ENCODE measurements around the gene SPON2.

The SPON2 gene

GRCh38 chr4:1176398-1177273 is 4.3 kb upstream of the SPON2 start:
- in situ Hi-C loops (cut with MboI; ENCODE audit: low pct_unique_long_range_greater_than_20kb, low sequenced_read_pairs) = no loop called here
- no peak for DNase-seq

DNA sequence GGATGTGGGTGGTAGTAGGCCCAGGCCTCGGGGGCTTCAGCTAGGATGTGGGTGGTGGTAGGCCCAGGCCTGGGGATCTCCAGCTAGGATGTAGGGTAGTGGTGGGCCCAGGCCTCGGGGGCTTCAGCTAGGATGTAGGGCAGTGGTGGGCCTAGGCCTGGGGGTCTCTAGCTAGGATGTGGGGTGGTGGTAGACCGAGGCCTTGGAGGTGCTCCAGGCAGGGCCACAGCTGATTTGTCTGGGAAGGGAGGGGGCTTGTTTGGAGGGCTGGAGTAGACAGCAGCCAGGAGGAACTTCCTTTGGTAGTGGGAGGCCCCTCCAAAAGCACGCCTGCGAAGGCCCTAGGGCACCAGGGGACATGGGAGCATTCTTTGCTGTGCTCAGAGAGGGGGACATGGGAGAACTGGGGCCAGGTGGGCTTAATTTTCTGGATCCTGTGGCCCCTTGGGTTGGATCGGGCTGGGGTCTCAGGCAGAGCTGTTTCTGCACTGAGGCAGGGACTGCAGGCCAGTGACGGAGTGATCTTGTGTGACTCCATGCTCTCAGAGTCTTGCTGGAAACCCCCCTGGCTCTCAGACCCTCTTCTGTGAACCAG is 3.3 kb upstream of the SPON2 start:
- no peak for DNase-seq
- in situ Hi-C loops (cut with MboI; ENCODE audit: low pct_unique_long_range_greater_than_20kb, low sequenced_read_pairs) = no loop called here

- in situ Hi-C loops (cut with MboI; ENCODE audit: low pct_unique_long_range_greater_than_20kb, low sequenced_read_pairs) = no loop called here
Measured at GRCh38 chr4:1174941-1175634, 2.7 kb upstream of the SPON2 start.

GRCh38 chr4:1172971-1173757 is 781 bp upstream of the SPON2 start:
- DNase-seq = no peak
- in situ Hi-C loops (cut with MboI; ENCODE audit: low pct_unique_long_range_greater_than_20kb, low sequenced_read_pairs) = no loop called here

More at GRCh38 chr4:1174941-1175634, 2.7 kb upstream of the SPON2 start:
- DNase-seq = no peak

- DNase-seq = no peak
- in situ Hi-C loops (cut with MboI; ENCODE audit: low pct_unique_long_range_greater_than_20kb, low sequenced_read_pairs) = no loop called here
Measured at GRCh38 chr4:1171311-1172227, 814 bp downstream of the SPON2 start.

- in situ Hi-C loops (cut with MboI; ENCODE audit: low pct_unique_long_range_greater_than_20kb, low sequenced_read_pairs) = no loop called here
Measured at GRCh38 chr4:1170976-1171310, 1.4 kb downstream of the SPON2 start.

GRCh38 chr4:1170156-1170975 is 2.0 kb downstream of the SPON2 start:
- in situ Hi-C loops (cut with MboI; ENCODE audit: low pct_unique_long_range_greater_than_20kb, low sequenced_read_pairs) = no loop called here
- no peak for DNase-seq

More at GRCh38 chr4:1170976-1171310, 1.4 kb downstream of the SPON2 start:
- no peak for DNase-seq

GRCh38 chr4:1169691-1170096 is 2.7 kb downstream of the SPON2 start:
- DNase-seq = no peak
- in situ Hi-C loops (cut with MboI; ENCODE audit: low pct_unique_long_range_greater_than_20kb, low sequenced_read_pairs) = no loop called here

GRCh38 chr4:1169171-1169671 is 3.2 kb downstream of the SPON2 start:
- no peak for DNase-seq
- in situ Hi-C loops (cut with MboI; ENCODE audit: low pct_unique_long_range_greater_than_20kb, low sequenced_read_pairs) = no loop called here

- in situ Hi-C loops (cut with MboI; ENCODE audit: low pct_unique_long_range_greater_than_20kb, low sequenced_read_pairs) = no loop called here
- DNase-seq = no peak
Measured at GRCh38 chr4:1168191-1169101, 3.9 kb downstream of the SPON2 start.

GRCh38 chr4:1167244-1167949 is 5.0 kb downstream of the SPON2 start:
- DNase-seq = peak; percentile 61
- in situ Hi-C loops (cut with MboI; ENCODE audit: low pct_unique_long_range_greater_than_20kb, low sequenced_read_pairs) = no loop called here

- in situ Hi-C loops (cut with MboI; ENCODE audit: low pct_unique_long_range_greater_than_20kb, low sequenced_read_pairs) = no loop called here
- DNase-seq = no peak
Measured at GRCh38 chr4:1166509-1167243, 5.7 kb downstream of the SPON2 start.

DNA sequence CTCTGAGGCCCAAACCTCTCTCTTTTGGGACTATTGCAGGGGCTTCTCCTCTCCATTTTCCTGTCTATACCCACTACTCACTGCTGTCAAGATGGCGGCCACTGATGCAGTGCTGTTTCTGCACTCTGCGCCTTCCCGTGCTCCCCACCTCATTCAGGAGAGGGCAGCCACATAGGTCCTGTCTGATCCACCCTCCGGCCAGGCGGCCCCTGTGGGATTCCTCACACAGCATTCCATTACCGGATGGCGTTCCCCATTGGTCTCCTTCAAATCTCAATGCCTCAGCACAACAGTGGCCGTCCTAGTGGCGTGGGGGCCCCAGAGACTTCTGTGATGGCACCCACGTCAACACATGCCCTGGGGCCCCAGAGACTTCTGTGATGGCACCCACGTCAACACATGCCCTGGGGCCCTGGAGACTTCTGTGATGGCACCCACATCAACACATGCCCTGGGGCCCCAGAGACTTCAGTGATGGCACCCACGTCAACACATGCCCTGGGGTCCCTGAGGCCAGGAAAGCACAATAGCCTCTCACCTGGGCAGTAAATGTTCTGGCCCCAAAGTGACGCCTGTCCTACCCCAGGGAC is 7.3 kb downstream of the SPON2 start:
- DNase-seq = no peak
- in situ Hi-C loops (cut with MboI; ENCODE audit: low pct_unique_long_range_greater_than_20kb, low sequenced_read_pairs) = no loop called here

- in situ Hi-C loops (cut with MboI; ENCODE audit: low pct_unique_long_range_greater_than_20kb, low sequenced_read_pairs) = no loop called here
- DNase-seq = no peak
Measured at GRCh38 chr4:1164444-1164843, 7.9 kb downstream of the SPON2 start.

DNA sequence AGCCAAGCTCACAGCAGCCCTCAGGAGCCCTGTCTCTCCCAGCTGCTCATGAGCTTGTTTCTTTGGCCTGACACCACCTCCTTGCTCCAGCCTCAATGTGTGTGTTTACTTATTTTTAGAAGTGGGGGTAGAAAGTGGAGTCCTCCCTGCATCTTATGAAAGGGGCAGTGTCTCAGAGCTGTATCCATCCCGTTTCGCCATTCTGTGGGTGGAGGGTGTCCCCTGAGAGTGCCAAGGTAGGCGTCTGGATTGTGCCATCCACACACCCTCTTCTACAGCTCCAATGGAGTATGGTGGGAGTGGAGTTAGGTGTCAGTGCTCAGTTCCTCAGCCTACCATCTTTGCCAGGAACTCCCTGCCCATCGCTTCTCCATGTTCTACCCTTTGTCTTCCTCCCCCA is 8.3 kb downstream of the SPON2 start:
- in situ Hi-C loops (cut with MboI; ENCODE audit: low pct_unique_long_range_greater_than_20kb, low sequenced_read_pairs) = no loop called here
- DNase-seq = no peak
